HG03571 (cell line): ENCODE data around the gene LSAMP.

Experiments used
- ATAC-seq: cut with Tn5 transposase; IDR thresholded peaks from one replicate; pipeline ENCODE4 v1.9.1; 2021; ENCODE audit not compliant: unreplicated experiment

LSAMP gene

GRCh38 chr3:115982108-115982507 lies 463.2 kb downstream of the LSAMP start:
- ATAC-seq = no peak

GRCh38 chr3:115980709-115981108 lies 464.6 kb downstream of the LSAMP start:
- ATAC-seq = no peak

GRCh38 chr3:115977866-115978265 lies 467.4 kb downstream of the LSAMP start:
- ATAC-seq = no peak

- ATAC-seq = no peak
Observed at GRCh38 chr3:115975796-115976195, 469.5 kb downstream of the LSAMP start.

- ATAC-seq = no peak
Observed at GRCh38 chr3:115975353-115975752, 469.9 kb downstream of the LSAMP start.

GRCh38 chr3:115974940-115975339 lies 470.3 kb downstream of the LSAMP start:
- ATAC-seq = no peak

GRCh38 chr3:115968871-115969270 lies 476.4 kb downstream of the LSAMP start:
- no peak for ATAC-seq

- no peak for ATAC-seq
Observed at GRCh38 chr3:115961380-115961779, 483.9 kb downstream of the LSAMP start.

GRCh38 chr3:115960799-115961198 lies 484.5 kb downstream of the LSAMP start:
- ATAC-seq = no peak

GRCh38 chr3:115958526-115958925 lies 486.8 kb downstream of the LSAMP start:
- no peak for ATAC-seq

GRCh38 chr3:115947325-115947724 lies 498.0 kb downstream of the LSAMP start:
- ATAC-seq = no peak

GRCh38 chr3:115943579-115943978 lies 501.7 kb downstream of the LSAMP start:
- ATAC-seq = no peak

GRCh38 chr3:115937054-115937453 lies 508.2 kb downstream of the LSAMP start:
- ATAC-seq = no peak

- peak; percentile 56 for ATAC-seq
Observed at GRCh38 chr3:115932807-115933206, 512.5 kb downstream of the LSAMP start.

GRCh38 chr3:115931581-115931980 lies 513.7 kb downstream of the LSAMP start:
- no peak for ATAC-seq

- no peak for ATAC-seq
Observed at GRCh38 chr3:115930922-115931321, 514.4 kb downstream of the LSAMP start.

- ATAC-seq = no peak
Observed at GRCh38 chr3:115930168-115930567, 515.1 kb downstream of the LSAMP start.

GRCh38 chr3:115928376-115928775 lies 516.9 kb downstream of the LSAMP start:
- ATAC-seq = no peak

- no peak for ATAC-seq
Observed at GRCh38 chr3:115927197-115927596, 518.1 kb downstream of the LSAMP start.

- no peak for ATAC-seq
Observed at GRCh38 chr3:115922681-115923347, 522.5 kb downstream of the LSAMP start.

- no peak for ATAC-seq
Observed at GRCh38 chr3:115921711-115922110, 523.6 kb downstream of the LSAMP start.

GRCh38 chr3:115918900-115919299 lies 526.4 kb downstream of the LSAMP start:
- no peak for ATAC-seq

GRCh38 chr3:115916866-115917265 lies 528.4 kb downstream of the LSAMP start:
- ATAC-seq = no peak
